ENCODE results near the gene NSFL1C.
A peak's percentile ranks its signal among the peaks of the same experiment; 100 is the strongest.

NSFL1C gene

DNA sequence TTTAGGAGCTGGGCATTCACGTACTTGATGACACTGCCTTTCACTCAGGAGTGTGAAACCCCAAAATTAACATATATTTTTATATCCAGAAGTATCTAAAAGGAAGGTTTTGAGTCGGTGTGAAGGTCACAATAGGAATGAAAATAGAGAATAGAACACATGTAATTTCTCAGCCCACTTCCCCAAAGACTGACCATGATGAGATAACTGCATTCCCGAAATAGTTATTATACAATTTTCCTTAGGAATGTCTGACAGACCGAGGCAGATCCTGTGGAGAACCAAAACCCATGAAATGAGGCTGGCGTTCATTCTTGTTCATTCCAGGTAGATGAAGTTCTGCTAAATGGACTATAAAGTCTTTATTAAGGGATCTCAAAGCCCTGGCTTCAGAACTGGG lies 10.3 kb downstream of the NSFL1C start:
- no peak for DNase-seq

DNA sequence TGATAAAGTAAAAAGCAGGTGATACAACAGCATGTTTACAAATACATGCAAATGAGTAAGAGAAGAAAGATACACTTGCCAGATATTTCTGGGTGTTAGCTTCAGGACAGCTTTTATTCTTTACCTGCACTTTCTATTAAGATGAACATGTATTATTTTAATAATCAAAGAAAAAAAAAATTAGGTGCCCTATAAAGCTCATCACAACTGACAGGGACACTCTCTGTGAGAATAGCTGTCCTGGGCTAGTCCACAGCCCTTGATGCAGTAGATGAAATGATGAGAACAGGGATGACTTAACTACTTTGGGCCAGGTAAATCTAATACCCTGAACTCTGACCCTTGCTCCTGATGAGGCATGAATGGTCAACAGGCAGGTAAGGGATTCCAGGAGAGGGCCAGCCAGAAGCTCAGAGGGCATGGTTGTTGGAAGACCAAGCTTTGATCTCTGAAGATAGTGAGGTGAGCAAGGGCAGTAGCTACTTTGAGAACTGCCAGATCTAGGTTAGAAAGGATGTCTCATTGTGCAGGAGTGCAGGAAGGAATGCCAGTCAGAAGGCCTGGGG lies 15.6 kb downstream of the NSFL1C start:
- DNase-seq, result no peak

DNA sequence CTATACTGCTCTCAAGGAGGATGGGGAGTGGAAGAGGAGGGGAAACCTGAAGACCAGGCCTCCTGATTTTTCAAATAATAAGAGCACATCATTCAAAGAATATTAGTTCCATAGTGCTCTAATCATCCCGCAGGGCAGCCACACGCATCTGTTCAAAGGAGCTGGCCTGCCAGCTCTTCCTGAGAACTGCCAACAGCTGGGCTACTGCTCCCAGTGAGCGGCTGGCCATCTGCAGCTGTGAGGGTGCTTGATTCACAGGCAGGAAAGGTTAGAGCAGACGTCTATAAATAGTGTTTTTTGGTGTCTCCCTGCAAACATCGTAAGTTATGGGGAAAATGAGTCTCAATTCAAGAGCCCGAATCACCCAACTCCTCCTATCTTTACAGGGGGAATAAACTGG lies 17.3 kb downstream of the NSFL1C start:
- peak; percentile 53 for DNase-seq

DNA sequence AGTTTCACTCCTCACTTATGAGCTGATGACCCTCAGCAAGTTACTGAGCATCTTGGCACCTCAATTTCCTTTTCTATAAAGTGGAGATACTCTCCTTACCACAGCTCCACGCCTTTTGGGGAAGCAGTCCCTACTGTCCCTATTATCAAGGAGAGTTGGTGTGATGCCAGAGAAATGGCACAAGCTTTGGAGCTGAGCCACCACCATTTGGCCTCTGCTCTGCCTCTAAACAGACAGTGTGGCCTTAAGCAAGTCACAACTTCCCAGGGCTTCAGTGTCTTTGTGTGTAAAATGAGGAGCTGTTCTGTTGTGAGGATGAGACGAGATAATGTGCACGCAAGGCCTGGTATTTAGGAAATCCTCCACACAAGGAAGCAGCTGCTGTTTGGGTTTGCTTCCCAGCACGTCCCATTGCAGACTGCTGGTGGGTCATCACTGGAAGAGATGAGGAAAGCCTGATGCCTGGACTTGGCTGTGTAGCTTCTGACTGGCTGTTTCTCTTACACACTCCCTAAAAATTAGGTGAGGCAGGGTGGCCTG lies 18.5 kb downstream of the NSFL1C start:
- no peak for DNase-seq

DNA sequence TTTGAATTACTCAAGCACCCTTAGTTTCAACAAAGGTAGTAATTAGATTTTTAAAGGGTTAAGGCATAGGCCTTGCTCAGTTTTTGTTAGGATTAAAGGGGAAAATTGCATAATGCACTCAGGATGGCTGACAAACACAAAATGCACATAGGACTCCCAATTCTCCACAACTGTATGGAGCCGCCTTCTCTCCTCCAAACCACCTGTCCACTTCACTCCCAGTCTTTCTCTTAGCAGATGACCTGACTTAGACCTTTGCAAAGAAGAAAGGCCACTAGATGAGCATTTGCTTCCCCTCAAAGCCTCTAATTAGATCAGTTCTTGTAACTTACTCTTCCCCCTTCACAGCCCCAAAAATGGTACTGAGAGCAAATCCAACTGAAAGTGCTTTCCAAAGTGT lies 20.1 kb downstream of the NSFL1C start:
- no peak for DNase-seq

DNA sequence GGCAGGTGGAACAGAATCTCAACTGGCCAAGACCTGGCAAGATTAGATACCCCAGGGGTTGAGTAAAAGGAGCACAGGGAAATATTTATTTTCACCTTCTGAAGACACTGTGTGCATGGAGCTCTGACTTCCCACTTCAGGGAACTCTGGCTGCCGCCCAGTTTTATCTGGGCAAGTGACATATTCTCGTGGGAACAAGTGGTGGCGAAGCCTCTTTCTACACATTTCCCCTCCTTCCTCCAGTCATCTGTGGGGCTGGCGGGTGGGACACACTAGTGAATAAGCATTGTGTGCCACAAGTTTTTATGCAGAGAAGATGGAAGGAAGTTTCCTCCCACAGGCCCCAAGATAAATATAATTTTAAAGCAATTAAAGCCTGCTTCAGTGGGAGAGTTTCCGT lies 23.6 kb downstream of the NSFL1C start:
- no peak for DNase-seq

DNA sequence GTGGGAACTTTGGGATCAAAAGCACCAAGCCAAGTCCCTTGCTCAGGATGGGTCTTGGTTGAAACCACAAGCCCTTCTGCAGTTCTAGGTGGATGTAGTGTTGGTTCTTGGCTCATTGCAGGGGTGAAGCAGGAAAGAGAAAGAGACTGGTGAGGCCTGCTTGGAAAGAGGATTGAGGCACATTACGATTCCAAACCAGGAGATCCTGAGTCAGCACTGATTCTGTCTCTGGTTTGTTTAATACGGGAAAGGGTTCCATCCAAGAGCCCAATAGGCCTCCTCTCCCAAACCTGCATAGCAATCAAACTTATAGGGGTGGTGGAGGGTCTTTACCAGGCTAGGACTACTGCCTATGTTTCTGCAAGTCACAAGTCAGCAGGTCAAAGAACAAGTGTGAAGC lies 24.3 kb downstream of the NSFL1C start:
- no peak for DNase-seq

DNA sequence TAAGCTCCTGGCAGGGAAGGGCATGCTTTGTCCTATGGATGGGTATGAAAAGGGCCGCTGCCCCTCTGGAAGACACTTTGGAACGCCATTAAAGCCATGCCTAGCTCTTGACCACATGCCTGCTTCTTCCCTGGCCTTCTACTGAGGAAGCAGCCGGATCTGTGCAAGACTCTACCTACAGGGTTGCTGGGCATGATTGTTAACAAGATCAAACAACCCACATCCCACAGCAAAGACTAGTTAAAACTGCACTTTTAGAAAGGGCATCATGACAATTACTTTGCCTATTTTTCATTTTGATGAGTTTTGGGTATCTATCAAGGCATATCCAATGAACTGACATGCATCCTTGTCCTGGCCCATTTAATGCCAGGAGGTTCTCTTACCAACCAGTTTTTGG lies 25.5 kb downstream of the NSFL1C start:
- no peak for DNase-seq

DNA sequence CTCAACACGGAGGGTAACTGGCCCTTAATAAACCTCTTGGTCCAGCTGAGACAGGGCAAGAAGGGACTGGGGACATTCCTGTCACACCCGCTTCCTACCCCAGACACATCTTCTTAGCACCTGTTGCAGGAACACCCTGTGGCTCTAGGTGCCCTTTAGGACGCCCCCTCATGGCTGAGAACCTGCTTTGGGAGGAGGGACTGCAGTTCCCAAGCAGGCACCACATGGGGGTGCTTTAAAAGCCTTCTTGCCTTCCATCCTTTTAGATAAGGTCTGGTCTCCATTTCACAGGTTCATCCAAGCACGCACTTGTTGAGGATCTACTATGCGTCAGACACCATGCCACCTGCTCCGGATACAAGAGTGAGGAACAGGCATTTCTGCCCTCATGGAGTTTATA lies 26.6 kb downstream of the NSFL1C start:
- DNase-seq, result no peak

DNA sequence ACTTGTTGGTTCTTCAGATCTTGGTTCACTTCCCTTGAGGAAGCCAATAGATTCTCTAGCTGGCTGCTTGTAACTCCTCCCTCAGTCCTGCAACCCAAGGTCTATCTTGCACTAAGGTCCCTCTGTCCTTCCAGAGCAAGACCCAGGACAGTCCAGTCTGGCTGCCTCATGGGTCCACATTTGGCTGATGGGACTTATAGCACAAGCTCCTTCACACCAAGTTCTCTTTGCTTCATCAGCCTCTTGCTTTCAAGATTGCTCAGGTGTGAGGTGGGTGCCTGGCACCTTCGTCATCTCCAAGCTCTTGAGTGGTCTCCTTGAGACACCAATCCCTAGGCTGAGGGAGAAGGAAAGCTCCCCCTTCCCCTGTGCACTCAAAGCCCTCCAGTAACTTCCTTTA lies 28.3 kb downstream of the NSFL1C start:
- DNase-seq, result no peak

DNA sequence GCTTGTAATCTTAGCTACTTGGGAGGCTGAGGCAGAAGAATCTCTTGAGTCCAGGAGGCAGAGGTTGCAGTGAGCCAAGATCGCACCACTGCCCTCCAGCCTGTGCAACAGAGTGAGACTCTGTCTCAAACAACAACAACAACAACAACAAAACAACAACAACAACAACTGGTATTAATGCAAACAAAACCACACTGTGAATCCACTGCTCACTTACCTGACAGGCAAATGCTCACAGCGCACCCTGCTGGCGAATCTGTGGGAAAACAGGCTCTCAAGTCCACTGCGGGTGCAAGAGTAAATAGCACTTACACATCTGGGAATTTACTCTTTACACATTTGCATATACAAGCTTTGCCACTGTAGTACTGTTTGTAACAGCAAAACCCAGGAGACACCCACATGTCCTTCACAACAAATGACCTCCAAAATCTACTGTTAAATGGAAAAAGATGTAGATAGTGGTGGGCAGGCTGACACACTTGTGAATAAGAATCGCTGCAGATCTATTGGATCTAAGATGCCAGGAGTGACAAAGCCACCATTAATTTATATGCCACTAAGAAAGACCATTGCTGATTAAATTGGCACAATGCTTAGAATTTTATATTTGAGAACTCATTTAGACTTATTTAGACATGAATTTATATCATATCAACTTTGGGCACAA lies 29.3 kb downstream of the NSFL1C start:
- peak; percentile 45 for DNase-seq

DNA sequence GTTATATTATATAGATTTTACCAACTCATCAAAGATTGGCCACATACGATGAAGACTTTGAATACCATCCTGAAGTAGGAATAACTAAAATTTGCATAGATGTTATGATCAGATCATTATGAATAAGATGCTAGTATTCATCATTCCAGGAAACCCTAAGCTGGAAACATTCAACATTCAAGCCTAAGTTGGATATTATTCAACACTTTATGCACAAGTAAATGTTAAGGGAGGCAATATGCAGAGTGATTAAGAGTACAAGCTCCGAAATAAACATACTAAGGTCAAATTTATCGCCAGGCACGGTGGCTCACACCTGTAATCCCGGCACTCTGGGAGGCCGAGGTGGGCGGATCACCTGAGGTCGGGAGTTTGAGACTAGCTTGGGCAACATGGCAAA lies 30.4 kb downstream of the NSFL1C start:
- DNase-seq, result no peak

DNA sequence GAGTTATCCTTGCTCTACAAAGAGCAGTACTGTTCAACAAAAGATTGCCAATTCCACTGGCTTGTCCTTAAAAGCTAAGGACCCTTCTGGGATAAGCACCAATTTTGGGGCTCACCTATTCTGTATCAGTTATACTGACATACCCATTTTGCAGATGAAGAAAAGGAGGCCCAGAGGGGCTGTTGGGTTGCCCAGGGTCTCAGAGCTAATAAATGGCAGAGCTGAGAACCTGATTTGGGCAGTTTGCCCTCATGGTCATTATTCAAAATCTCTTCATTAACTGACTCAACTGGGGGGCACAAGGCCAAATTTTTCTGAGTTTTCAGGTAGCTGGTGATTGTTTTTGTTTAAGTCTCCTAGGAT lies 31.3 kb downstream of the NSFL1C start:
- no peak for DNase-seq

DNA sequence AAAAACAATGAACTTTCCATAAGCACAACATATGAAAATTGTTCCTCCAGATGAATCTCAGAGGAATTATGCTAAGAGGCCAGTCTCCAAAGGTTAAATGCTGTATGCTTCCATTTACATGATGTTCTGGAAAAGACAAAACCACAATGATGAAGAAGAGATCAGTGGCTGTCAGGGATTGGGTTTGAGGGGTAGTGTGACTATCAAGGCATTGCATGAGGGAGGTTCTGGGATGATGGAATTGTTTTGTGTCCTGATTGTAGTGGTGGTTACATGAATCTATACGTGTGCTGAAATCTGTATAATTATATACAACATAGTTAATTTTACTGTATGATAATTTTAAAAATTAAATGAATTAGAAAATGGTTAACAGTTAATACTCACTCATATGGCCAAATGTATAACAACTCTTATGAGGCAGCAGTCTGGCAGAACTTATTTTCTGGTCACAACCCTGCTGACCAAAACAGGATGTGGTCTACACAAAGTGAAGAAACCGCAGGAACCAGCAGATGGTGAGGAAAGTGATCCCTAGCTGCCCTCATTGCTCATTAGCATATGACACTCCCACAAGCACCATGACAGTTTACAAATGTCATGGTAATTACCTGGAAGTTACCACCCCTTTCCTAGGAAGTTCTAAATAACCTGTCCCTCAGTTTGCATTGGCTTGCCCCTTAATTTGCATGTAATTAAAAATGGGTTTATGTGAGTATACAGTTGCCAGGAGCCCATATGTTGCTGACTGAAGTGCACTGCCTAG lies 31.9 kb downstream of the NSFL1C start:
- no peak for DNase-seq

DNA sequence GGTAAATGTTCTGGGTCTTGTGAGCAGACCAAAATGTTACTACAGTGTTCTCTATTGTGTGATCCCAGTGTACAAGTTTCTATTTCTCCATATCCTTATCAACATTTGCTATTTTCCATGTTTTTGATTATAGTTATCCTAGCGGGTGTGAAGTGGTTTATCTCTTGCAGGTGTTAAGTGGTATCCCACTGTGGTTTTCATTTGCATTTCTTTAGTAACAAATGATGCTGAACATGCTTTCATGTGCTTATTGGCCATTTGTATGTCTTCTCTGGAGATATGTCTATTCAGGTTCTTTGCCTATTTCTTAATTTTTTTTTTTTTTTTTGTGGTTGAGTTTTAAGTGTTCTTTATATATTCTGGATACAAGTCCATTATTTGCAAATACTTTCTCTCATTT lies 35.5 kb downstream of the NSFL1C start:
- no peak for DNase-seq

DNA sequence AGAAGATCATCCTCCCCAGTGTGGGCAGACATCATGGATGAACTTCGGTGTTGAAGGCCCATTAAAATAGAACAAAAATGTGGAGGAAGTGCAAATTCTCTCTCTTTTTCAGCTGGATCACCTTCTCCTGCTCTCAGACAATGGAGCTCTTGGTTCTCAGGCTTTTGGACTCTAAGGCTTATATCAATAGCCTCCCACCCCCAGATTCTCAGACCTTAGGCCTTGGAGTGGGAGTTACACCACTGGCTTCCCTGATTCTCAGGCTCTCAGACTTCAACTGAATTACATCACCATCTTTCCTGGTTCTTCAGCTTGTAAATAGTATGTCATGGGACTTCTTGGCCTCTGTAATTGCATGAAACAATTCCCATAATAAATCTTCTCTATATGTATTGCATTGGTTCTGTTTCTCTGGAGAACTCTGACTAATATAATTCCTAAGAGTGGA lies 36.6 kb downstream of the NSFL1C start:
- no peak for DNase-seq

DNA sequence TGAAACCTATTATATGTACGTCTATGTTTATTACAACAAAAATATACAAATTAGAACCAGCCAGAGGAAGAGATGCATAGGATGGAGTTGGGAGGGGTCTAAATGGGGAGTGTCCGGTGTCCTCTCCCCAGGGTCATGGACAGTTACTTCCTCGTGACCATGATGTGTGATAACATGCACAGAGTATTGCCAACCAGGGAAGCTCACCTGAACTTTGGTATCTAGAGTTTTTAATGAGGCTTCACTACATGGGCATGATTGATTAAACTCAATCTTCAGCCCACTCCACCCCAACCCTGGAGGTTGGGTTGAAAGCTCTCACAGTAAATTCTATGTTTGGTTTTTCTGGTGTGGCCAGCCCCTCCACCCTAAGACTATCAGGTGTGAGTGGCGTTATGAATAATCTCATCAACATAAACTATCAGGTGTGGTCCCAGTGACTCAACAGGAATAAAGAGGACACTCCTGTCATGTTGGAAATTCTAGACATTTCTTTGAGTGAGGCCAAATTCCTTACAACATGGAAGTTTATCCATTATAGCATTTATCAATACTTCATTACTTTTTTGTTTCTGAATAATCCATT lies 37.4 kb downstream of the NSFL1C start:
- DNase-seq, result no peak

DNA sequence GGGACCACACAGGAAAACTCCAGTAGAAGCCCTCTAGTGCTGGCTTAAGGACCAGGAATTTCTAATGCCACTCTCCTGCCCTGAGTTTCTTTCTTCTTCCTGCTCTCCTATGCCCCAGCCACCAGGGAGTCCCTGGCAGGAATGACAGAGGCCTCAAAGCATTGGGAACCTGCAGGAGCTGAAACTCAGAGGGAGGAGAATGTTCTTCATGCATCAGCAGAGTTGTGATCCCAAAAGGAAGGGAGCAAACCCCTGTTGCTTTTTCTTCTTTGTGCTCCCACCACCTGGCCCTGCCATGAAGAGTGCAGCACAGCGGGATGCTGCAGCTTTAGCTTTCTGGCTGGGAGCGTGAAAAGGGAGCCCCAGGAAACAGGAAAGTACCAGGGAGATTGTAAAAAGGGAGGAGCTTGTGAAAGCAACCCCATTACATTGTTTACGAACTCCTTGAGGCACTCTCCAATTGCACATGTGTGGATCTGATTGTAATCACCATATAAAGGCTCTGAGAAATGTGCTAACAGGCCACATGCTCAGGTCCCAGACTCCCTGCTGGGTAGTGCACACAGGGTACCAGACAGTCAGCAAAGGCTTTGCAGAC lies 39.1 kb downstream of the NSFL1C start:
- no peak for DNase-seq

DNA sequence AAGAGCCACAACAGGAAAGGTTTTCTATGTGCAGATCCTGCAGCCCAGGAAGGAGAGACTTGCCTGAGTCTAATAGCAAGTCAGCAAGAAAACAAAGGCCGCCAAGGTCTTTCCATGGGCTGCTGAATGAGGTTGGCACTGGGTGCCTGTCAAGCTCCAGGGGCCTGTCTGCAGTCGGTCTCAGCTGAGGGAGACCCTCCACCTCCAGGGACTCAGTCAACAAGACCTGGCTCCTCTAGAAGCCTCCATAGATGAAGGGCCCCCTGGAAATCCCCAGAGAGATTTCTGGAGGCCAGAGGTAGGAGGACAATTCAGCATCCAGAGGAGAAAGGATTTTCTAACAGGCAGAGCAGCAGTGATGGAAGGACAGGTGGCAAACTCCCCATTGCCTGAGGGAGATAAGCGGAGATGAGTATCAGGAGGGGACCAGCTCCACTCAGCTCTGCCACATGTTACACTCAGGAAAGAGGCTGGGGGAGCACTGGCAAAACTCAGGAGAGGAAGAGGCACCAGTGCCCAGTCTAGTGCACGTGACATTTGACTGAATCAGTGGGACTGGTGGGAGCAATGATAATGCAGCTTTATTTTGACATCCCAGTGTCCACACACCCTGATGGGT lies 40.3 kb downstream of the NSFL1C start:
- no peak for DNase-seq

DNA sequence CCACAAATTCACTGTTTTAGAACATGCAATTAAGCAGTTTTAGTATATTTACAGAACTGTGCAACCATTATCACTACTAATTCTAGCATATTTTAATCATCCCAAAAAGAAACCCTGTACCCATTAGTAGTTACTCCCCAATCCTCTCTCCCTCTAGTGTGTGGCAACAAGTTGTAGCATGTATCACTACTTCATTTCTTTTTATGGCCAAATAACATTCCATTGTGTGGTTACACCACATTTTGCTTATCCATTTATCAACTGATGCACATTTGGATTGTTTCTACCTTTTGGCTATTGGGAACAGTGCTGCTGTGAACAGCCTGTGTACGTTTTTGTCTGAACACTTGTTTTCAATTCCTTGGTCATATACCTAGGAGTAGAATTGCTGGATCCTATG lies 42.3 kb downstream of the NSFL1C start:
- DNase-seq, result no peak

DNA sequence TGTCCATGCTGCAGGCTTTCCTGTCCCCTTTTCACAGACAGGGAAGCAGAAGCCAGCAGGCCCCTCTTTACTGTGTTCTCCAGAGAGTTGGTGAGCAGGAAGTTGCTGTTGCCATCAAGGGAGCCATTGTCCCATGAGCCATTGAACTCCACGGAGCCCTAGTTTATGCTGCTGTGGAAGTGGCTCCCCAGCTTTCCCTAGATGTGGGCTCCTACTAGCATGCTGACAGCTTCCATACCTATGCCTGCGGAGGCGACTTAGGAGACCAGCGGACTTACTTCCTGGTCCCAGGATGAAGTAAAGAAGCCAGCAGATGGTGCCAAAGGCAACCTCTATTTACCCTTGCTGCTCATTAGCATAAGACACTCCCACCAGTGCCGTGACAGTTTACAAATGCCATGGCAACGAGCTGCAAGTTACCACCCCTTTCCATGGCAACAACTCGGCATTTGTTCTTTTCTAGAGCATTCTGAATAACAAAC lies 43.0 kb downstream of the NSFL1C start:
- DNase-seq, result no peak

DNA sequence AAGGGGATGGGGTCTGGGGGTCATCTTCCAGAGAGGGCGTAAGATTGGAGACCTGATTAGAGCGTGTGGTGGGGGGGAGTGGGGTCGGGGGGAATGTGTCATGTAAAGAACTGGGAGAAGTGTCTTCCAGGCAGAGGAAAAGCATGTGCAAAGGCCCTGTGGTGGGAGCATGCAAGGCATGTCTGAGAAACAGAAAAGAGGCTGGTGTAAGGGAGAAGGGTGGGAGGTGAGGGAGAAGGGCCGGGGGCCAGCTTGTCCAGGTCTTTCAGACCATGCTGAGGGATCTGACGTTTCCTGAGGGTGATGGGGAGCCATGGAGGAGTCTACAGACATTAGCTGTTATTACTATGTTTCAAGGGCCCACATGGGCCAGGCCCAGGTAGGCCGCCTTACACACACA lies 43.4 kb downstream of the NSFL1C start:
- no peak for DNase-seq

DNA sequence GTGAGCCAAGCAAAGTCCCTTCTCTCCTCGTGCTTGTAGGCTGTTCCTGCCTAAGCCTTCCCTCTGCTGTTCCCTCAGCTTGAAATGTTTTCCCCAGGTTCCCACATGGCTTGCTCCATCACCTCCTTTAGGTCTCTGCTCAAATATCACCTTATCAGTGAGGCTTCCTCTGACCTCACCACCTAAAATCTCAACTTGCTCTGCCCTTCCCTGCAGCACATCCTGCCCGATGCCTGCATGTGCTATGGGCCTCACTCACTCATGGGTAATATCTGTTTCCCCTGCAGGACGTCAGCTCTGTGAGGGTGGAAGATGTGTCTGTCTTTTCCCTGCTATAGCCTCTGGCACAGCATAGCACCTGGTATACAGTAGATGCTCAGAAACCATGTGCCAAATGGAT lies 43.9 kb downstream of the NSFL1C start:
- DNase-seq, result no peak
